ENCODE data around the gene DYNC1I1.

DYNC1I1 gene

DNA sequence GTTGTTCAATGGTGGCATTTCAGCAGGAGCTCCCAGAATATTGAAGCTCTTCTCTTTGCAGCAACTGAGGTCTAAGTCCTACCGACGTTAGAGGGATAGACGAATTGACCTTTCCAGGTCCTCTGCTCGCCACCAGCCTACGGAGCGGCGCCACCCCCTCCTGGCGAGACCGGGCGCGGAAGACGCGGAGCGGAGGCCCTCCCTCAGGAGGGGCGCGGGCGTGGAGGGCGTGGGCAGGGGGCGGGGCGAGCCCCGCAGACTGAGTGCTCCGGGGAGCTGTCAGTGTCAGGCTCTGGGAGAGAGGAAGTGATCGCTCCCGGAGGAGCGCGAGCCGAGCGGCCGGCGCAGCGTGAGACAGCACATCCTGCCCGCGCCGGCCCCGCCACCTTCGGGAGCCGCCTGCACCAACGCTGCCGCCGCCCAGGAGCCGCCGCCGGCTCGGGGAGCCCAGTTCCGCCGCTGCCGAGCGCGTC lies at the start of gene DYNC1I1:
Gene DYNC1I1, plus strand, starts transcription at position 257 of the 473 bp plus-strand sequence. CDS start 32,176 bp downstream, outside the sequence.
- DNase-seq: peak; percentile 75

GRCh38 chr7:95723583-95724180 lies 48.7 kb upstream of the DYNC1I1 start:
- DNase-seq: peak; percentile 9

DNA sequence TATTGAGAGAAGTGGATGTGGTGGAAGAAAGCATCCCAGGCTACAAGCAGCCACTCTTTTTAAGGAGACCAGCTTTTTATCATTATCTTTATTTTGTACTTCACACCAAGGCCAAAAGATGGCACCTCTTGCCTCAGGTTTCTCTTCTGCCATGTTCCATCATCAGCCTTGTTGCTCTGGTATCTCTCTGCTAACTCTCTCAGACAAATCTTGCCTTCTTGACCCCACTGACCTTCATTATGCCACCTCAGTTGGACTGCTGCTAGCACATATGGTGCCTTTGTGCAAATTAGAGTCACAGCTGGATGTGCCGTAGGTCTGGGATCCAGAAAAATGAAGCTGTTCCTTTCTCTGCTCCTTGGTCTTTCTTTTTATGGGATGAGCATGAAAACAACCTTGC lies 47.1 kb upstream of the DYNC1I1 start:
- DNase-seq: no peak

GRCh38 chr7:95730493-95731280 lies 41.7 kb upstream of the DYNC1I1 start:
- DNase-seq: no peak

DNA sequence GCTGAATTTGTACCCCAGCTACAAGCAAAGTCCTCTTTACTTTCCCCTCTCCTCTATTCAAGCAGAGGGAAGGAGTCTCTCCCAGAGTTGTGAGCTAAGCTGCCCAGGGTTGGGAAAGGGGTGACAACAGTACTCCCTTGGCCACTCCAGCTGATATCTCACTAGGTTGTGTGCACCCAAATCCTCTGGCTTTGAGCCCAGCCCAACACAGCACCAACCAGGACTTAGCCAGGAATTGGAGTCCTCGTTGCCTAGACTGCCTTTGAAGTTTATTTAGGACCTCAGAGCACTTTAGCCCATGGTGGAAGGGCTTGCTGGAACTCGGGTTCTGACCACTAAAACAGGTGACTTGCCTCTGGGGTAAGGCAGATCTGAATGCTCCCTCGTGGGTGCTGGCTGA lies 35.7 kb upstream of the DYNC1I1 start:
- DNase-seq: no peak

- DNase-seq: no peak
These were observed 34.4 kb upstream of the DYNC1I1 start for GRCh38 chr7:95737828-95738505.

GRCh38 chr7:95749044-95749443 lies 23.3 kb upstream of the DYNC1I1 start:
- no peak for DNase-seq

DNA sequence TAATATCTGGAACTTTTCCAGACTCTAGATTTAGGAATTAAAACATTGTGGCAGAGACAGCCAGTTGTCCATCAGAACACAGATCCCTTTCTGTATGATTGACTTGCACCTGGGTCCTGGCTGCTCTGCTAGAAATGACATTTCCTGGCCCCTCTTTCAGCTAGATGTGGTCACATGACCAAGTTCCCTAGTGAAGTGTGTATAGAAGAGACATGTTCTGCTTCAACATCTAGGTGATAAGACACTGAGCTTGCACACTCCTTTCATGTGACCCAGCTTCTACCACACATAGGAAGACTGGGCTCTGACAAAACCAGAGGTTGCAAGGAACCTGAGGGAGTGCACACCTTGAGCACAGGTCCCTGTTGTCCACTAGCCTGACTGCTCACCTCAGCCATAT lies 22.8 kb upstream of the DYNC1I1 start:
- DNase-seq: no peak

- no peak for DNase-seq
These were observed 18.9 kb upstream of the DYNC1I1 start for GRCh38 chr7:95753440-95753839.

DNA sequence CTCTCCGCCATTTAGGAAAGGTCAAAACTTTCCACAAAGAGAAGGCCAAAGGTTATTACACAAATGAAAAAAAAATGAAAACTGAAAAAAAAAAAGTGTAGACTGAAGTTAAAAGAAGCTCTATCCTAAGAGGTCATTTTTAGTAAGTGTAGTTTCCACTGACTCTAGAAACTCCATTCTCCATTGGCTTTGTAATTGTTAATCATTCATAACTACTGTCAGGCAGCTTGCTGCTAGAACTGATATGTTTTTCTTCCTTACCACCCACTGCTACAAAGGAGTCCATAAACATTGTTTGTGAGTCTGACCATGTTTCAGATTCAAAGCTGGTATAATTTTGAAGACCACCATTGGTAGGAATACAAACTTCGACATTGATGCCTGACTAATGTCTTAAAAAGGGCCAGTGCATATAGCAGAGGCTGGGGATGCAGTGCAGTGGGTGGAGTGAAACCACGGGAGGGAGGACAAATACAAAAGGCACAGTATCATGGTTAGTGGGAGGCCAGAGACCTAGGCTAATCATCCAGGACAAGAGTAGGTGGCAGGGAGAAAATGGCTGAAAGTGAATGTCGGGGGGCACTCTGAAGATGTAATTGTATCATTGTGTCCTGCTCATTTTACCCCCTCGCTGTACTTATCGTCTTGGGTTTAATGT lies 16.9 kb upstream of the DYNC1I1 start:
- DNase-seq: no peak

- DNase-seq: no peak
These were observed 14.2 kb upstream of the DYNC1I1 start for GRCh38 chr7:95758187-95758586.

GRCh38 chr7:95766086-95766485 lies 6.3 kb upstream of the DYNC1I1 start:
- no peak for DNase-seq

DNA sequence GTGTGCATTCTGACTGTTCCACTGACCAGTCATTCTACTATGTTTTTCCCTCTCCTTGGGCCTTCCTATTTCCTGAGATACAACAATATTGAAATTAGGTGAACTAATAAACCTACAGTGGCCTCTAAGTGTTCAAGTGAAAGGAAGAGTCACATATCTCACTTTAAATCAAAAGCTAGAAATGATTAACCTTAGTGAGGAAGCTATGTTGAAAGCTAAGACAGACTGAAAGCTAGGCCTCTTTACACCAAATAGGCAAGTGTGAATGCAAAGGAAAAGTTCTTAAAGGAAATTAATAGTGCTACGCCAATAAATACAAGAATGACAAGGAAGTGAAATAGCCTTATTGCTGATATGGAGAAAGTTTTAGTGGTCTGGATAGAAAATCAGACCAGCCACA lies 5.7 kb upstream of the DYNC1I1 start:
- DNase-seq: no peak

DNA sequence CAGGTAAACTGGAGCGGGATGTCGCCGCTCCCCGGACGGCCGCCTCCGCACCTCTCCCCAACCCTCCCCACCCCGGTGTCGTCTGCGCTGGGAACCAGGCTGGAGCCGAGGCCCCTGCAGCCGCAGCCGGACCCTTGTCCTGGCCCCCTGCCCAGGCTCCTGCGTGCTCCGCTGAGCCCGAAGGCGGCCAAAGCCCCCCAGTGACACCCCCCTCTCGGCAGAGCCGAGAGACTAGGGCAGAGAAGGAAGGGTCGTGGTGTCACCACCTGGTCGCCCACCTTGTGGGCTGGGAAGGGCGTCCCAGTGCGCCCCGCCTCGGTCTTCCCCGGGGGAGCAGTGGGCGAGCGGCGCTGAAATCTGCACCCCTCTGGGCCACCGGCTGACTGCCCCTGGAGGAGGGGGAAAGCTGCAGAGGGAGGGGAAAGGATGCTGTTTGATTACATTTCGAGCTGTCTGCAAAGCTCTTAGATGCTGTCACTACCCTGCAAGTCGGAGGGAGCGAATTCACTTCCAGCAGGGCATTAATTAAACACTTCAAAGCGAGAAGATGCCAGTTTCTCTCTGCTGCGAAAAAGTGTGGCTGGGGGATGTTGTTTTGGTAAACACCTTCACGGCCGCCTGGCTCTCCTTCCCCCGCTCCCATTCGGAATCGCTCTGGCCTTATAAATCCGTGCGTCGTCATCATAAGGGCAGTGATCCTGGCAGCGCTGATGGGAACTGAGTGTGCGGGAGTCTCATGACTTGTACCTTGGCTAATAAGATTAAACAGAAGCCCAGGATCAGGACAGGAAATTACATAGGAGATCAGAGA lies 622 bp downstream of the DYNC1I1 start:
- no peak for DNase-seq

- no peak for DNase-seq
These were observed 4.3 kb downstream of the DYNC1I1 start for GRCh38 chr7:95776561-95777185.

DNA sequence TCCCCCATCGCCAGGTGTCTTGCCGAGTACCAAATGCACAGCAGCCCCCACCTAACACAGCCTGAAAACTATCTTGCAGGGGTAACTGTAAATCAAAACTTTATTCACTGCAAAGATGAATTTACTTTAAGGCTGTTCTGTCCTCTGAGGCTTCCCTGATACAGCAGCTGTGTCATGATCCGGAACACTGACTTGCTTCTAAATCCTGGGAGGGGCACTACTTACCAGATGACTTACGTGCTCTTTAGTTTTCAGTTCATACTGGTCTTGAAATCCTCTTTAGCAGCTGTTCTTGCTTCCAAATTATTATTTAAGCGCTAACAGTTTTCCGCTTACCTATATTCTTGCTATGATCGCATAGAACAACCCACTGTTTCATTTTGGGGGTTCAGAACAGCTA lies 4.9 kb downstream of the DYNC1I1 start:
- DNase-seq: no peak

- no peak for DNase-seq
These were observed 8.3 kb downstream of the DYNC1I1 start for GRCh38 chr7:95780665-95781064.

DNA sequence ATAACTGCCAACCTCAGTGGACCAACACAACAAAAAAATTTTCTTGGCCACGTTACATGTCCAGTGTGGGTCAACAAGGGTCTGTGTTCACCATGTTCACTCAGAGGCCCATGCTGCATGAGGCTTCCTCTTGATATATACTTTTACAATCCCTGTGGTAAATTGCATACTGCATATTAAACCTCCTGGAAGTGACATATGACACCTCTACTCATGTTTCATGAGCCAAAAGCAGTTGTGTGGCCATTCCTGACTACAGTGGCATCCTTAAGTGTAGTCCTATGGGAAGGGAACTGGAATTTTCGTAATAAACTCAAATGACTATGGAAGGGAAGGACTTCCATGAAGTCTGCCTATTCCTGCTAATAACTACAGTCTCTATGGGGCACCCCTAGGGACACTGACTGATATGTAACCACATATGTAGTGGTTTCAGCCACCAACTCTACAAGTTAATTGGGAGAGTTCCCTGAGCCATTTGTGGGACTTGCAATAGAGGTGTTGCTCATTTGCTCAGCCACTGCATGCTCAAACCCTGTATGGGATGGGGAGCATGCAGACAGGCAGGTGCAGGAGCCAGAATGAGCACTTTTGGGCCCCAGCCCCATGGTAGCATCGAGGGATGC lies 9.7 kb downstream of the DYNC1I1 start:
- DNase-seq: no peak

- no peak for DNase-seq
These were observed 12.4 kb downstream of the DYNC1I1 start for GRCh38 chr7:95784796-95785195.

- no peak for DNase-seq
These were observed 15.9 kb downstream of the DYNC1I1 start for GRCh38 chr7:95788258-95788657.

- no peak for DNase-seq
These were observed 16.5 kb downstream of the DYNC1I1 start for GRCh38 chr7:95788884-95789283.

DNA sequence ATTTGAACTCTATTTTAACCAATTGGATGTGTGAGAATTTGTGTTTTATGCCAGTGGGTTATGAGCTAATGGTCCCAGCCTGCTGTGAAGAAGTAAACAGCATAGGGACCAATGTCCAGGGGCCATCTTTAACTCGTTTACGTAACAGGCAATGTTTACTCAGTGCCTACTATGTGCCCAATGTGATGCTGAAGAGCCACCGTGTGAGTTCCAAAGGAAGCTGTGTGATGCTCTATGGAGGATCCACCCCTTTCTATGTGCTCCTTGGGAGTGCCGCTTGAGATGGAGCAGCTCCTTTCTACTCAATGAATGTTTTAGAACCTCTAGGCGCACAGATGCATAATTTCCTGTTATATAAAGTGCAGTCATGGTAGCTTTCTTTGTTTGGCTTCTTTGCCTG lies 21.3 kb downstream of the DYNC1I1 start:
- DNase-seq: no peak
